NCI-H82 (cell line): ENCODE data around the gene RHEBL1.

Source experiments
- DNase-seq: peaks from one replicate; lab custom pipeline; 2025; lab: John Stamatoyannopoulos, UW

RHEBL1 gene

DNA sequence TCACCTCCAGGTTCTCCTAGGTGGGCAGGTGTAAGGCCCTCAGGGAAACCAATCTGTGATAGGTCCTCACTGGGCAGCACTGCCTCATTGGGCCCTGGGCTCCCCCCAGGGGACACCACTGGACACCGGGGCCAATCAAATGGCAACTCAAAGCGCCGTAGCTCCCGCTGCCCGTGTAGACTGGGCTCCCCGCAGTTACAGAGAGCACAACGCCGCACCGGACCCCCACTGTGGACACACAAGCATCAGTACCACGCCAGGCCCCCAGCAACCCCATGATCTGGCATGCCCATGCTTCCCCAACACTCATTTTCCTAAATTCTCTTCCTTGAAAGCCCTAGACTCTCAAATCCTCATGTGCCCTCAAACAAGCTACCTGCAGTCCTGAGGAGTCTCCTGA, 15.3 kb downstream of the RHEBL1 start:
- no peak for DNase-seq

DNA sequence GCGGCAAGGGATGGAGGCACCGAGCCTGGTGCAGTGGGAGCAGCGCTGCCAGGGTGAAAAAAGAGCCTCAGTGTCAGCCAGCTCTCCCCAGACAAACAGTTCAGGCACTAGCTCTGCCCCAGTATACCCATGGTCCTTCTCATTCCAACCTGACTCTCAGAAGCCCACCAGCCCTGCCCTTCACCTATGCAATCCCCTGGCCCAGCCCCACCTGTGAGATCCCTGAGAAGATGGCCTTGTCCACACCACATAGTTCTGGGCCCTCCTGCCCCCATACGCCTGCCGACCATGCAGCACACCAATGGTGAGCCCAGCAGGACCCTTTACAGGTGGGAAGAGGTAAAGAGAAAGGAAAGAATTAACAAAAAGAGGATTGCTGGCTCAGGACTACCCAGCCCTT, 15.7 kb downstream of the RHEBL1 start:
- DNase-seq: no peak

DNA sequence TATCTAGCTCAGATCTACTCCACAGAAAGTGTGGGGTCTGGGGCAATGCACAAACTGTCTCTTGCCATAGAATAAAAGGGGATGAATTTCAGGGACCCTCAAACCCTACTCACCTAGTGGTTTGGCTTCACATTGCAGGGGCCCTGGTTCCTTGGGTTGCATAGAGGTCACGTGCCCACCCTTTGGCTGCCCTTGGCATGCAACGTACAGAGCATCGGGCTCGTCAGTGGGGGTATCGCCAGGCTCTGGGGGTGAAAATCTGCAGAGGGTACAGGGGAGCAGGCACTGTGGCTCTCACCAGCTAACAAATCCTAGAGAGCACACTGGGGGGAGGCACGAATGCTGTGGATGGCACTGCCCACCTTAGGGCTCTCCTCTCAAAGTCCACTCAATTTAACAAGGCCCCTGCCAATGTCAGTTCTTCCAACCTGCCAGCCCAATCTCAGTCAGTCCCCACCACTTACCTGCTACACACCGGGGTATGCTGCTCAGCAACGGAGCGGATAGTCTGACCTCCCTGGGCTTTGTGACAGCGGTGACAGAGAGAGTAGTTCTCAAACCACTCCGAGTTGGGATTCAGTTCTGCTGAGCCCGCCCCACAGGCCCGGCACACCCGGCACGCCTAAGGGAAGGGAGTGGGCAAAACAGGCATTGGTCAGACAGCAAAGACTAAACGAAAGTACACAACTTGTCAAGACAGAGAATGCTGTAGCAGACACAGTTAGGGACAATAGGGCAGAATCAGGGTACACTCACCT, 17.1 kb downstream of the RHEBL1 start:
- no peak for DNase-seq

DNA sequence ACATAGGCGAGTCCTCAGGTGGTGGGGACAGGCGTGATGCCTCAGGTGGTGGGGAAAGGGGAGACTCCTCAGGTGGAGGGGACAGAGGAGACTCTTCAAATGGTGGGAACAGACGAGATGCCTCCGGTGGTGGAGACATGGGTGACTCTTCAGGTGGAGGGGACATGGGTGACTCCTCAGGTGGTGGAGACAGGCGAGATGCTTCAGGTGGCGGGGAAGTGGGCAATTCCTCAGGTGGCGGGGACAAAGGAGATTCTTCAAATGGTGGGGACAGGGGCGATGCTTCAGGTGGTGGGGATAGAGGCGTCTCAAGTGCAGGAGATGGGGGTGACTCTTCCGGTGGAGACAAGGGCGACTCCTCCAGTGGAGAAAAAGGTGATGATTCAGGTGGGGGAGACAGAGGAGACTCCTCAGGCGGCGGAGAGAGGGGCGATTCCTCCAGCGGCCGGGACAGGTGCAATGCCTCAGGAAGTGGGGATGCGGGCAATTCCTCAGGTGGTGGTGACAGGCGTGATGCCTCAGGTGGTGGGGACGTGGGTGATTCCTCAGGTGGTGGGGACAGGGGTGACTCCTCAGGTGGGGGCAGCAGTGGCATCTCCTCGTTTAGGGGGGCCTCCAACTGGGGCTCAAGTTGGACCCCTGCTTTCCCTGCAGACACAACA, 17.9 kb downstream of the RHEBL1 start:
- DNase-seq: no peak

DNA sequence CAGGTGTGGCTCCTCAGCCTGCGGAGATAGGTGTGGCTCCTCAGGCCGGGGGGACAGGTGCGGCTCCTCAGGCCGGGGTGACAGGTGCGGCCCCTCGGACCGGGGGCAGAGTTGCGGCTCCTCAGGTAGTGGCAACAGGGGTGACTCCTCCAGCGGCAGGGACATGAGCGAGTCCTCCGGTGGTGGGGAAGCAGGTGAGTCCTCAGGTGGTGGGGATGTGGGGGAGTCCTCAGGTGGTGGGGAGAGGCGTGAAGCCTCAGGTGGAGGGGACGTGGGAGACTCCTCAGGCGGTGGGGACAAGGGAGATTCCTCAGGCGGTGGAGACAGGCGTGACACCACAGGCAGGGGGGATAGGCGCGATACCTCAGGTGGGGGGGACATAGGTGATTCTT, 18.4 kb downstream of the RHEBL1 start:
- no peak for DNase-seq

DNA sequence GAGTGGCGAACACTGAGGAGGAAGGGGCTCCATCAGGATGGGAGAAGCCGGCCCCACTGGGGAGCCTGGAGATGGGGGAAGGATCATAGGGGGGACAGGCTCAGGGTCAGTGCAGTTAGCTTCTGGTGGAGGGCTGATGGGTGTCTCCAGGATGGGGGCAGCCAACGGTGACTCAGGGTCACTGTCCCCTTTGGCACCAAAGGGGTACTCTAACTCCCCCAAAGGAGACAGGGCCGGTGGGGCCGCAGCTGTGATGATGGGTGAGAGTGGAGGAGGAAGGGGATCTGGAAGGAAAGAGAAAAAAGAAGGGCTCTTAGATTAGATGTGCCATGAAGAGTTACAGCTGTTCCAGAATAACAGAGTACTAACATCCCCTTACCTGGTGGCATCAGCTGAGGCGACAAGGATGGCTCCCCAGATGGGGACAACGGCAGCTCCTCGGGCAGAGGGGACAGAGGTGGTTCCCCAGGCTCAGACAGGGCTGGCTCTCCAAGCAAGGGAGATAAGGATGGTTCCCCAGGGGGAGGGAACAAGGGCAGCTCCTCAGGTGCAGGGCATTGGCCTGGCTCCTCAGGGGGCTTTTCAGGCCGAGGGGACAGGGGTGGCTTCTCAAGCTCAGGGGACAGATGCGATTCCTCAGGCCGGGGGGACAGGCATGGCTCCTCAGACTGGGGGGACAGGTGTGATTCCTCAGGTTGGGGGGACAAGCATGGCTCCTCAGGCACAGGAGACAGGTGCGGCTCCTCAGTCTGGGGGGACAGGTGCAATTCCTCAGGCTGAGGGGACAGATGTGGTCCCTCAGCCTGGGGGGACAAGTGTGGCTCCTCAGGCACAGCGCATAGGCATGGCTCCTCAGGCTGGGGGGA, 19.0 kb downstream of the RHEBL1 start:
- DNase-seq: no peak

DNA sequence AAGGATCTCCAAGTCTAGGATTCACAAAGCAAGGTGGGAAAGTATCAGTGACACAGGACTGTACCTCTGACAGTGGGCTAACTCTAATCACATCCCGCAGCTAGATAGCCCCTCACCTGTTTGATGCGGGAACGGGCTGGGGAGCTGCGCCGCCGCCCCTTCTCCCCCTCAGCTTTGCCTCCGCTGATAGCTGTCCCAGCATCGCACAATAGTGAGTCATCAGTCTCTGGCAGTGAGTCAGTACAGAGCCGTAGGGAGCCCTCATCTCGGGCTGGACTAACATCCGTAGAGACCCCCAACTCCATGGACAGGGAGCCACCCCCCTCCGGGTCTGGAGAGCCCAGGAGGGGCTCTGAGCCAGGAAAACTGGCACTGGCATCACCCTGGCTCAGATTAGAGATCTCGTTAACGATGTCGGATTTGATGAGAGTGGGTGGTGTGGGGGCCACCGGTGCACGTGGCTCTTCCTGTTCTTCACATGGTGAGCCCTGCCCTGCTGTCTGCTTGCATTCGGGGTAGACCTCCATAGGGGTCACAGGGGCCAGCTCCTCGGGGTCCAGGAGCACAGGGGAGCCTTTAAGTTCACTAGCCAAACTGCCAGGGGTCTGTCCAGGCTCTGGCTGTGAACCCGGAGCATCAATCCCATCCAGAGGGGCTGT, 20.1 kb downstream of the RHEBL1 start:
- no peak for DNase-seq

DNA sequence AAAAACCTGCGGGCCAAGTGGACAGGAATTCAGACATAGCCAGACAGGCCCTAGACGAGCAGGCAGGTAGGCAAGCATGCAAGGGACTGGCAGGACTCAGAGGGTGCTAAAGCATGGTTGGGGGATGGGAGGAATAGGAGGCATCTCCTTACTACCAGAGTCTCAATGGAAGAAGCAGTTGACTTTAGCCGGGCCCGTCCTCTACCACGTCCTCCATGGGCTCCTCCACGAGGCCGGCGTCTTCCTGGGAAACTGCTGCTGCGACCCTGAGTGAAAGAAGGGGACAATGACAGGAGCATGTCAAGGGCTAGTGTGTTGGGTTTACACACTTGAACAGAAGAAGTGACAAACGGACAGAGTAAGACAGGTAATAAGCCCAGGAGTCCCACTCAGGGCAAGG, 20.8 kb downstream of the RHEBL1 start:
- DNase-seq: no peak

DNA sequence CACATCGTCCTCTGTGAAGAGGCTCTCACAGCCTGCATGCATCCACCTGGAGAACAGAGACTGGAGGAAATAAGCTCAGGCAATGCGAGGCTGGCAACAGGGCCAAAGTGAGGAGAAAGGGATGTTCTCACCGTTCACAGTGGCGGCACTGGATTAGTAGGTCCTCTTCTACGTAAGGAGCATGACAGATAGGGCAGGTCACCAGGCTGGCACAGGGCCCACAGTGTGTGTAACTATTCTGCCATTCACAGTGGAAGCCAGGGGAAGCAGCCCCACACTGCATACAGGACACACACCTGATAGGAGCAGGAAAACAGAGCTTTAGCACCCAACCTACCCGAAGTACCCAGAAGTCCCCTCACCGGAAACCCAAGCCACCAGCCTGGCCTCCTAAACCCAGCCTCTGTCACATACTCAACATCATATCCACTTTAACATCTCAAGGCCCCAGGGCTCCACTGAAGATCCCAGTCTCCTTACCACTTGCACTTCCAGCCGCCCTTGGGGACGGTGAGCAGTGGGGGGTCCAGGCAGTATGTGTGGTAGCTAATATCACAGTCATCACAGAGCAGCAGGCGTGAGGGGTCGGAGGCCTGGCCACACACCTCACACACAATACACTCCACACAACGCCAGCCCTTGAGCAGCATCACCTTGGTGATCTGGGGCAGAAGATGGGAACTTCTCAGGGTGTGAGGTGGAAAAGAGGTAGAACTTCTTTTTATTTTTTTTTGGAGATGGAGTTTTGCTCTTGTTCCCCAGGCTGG, 23.5 kb downstream of the RHEBL1 start:
- no peak for DNase-seq

DNA sequence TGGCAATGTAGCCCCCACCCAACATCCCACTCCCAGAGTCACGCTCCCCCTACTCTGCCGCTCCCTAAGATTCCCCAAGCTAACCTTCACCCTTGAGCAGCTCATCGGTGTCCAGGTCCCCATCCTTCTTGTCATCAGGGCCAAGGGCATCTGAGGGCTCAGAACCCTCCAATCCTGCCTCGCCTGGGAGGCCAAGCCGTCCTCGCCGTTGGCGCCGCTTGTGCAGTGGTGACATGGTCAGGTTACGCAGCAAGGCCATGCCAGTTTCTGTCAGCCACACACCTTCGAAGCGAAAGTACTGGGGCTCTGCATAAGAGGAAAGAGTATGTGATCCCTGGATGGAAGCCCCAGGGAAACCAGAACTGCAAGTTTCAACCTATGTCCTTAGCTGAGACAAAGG, 25.1 kb downstream of the RHEBL1 start:
- no peak for DNase-seq

DNA sequence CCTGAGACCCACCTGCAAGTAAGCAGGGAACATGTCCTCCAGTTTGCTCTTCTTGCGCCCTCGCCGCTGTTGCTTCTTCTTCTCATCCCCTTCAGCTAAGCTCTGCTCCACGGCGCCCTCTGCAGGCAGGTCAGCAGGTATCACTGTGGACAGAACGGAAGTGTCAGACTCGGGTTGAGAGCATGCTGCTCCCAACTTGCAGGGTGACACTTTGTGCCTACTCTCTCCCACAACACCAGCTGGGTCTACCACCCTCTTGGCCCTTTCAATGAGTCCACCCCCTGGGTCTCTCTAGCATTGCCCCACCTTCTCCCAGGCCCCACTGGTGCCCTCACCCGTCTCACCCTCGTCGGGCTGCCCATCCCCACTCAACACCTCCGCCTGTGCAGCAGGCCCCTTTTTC, 25.9 kb downstream of the RHEBL1 start:
- DNase-seq: peak; percentile 82

DNA sequence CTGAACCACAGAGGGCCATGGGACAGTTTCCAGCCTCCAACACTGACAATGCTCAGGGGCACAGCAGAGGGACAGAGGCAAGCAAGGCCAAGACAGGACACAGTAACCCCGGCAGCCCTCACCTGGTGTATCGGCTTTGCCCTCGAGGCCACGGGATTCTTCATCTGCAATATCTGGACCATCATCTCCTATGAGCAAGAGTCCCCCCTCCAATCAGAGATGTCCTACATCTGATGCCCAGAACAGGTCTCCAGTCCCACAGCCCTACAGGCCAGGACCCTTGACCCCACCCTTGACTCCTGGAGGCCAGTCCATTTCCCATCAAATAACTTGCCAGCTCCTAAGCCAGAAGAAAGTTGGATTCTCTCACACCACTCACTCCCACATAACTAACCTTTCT, 26.5 kb downstream of the RHEBL1 start:
- DNase-seq: no peak

DNA sequence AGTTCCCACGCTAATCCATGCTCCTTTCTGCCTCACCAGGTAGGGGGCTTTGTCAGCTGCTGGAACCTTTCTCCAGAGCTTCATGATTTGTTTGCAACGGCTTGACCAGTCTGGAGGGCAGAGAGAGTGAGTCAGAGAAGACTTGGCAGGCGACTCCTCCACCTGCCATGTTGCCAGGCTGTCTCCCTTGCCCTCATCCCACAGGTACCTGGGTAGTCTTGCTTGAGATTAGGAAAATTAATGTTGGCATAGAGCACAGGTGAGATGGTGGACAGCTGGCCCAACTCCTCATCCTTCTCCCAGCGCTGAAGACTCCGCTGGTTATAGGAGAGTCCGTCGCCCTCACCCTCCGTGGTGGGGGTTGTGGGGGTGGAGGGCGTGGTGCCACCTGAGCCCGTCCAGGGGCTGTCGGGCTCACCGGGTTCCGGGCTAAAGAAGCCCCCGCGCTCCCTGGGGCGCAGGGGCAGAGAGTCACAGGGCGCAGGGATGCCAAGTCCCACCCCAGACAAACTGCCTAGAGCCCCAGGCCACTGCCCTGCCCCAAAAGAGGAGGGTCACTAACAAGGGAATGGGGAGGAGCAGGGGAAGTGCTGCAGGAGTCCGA, 27.8 kb downstream of the RHEBL1 start:
- DNase-seq: no peak

DNA sequence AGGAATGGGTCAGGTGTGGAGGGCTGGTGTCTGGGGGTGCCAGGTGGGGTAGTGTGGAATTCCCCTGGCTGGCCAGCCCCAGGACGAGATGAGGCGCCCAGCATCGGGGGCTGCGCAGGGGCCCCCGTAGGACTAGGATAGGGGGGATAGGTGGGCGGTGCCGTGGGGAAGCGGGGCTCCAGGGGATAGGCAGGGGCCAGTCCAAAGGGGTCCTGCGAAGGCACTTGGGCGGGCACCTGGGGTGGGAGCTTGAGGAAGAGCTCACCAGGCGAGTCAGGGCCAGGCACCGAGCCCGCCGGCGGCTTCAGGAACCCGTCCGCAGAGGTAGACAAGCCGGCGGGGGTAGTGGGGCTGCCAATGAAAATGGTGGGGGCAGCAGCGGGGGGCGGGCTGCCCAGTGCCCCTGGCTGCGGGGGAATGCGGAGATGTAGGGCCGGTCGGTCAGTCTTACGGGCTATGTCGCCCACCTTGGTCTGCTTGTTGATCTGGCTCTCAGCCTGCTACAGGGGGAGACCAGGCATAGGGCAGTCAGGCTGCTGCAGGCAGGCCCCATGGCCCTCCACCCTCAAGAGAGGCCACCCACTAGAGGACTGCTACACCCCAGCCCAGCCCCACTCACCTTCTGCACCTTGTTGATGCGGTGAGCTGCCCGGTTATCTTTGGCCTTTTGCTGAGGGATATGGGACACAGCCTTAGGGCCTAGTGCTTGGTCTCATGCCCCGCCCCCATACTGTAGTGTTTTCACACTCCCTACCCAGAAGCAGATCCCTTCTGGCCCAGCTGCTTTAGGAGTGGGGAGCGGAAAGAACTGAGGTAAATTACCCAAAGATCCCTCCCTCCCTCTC, 28.5 kb downstream of the RHEBL1 start:
- no peak for DNase-seq

DNA sequence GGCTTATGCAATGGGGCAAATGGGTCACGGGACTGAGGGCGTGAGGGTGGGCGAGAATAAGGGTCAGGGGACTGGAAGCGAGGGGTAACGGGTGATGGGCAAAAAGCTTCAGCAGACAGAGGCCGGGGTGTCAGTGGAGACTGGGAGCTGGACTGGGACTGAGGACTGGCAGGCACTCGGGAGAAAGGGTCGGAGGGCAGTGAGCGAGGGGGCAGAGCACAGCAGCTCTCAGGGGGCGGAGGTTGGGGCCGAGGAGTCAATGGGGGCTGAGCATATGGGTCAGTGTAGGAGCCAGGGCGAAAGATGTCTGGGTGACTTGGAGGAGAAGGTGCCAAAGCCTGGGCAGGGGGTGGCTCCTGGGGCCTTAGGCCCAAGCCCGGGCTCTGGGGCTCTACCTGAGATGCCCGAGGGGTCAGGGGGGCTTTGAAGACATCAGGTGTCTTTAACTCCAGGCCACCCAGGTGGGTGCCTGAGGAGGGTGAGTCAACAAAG, 29.4 kb downstream of the RHEBL1 start:
- DNase-seq: no peak

DNA sequence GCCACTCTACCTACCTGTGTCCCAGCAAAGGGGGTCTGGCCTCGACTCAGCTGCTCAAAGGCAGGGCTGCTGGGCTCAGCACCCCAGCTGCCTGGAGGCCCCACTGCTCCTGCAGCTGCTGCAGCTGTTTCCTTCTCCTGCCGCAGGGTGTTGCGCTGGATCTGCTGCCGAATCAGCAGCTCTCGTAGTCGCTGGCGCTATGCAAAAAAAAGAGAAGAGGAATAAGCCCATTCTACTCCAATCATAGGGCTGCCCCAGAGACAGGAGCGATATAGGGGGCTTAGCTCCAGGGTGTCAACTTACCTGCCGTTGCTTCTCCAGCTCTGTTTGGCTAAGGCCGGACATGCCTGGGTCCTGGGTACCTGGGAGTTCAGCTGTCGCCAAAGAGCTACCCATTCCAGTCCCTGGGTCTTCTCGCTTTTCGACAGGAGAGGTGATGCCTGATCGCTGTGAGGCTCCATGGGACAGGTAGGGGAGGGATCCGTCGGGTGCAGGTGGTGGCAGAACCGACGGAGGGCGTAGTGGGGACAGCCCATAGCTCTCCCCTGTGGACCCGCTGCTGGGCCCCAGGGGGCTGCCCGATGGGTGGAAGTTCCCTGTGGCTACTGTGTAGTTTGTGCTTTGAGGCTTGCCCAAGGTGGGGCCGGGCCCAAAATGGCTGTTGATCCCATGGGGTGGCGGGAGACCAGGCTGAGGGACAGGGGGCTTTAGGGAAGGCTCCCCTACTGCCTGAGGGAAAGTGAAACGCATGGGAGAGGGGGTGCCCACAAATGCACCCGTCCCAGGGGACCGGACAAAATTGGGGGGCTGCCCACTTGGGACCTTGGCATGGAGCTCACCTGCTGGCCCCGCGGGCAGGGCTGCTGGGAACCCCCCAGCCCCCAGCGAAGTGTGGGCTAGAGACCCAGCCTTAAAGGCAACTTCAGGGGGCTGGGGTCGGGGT, 30.1 kb downstream of the RHEBL1 start:
- DNase-seq: no peak

DNA sequence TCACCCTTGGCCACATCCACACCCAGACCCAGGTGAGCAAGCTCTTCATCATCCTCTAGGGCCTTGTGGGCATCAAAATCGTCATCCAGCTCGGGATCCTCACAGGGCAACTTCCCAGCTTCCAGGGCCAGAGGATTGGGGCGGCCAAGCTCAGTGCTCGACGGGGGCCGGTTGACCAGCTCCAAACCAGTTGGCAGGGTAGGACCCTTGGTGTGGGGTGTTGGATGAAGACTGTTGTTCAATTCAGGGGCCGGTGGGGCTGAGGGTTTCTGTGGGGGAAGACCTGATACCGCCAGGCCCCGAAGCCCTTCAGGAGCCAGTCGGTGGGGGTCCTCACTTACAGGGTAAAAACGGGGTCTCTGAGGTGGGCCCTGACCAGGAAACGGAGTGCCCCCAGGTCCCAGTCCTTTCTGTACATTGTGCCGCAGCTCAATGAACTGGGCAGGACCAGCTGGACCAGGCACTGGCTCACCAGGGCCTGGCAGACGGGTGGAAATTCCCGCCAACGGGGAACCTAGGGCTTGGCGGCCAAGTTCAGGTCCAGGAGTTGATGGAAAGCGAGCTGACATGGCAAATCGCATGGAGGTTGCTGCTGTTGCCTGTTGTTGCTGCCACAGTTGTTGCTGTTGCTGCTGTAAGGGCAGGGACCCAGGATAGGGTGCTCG, 31.4 kb downstream of the RHEBL1 start:
- no peak for DNase-seq

DNA sequence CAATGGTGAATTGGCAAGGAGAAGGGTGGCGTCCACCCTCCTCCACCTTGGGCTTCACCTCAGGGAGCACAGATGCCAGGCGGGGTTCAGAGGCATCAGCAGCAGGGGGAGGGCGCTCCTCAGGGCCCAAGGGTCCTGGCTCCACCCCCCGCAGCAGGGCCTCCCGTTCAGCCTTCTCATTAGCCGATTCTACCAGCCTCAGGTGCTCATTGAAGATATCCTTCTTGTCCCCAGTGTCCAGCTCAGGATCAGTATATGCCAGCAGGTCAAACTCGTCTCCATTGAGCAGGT, 31.9 kb downstream of the RHEBL1 start:
- DNase-seq: no peak
